Activated T-cell treated with anti-CD3 and anti-CD28 coated beads, Interleukin-2, amount 50 U/mL, for 24 hours (primary cell): ENCODE measurements around the gene UGT3A2.
"Not testable (repeated sequence)": the region's sequence is repeated elsewhere in the genome, so short reads cannot be mapped to it uniquely, and the experiment has no call there.

ENCODE experiments used
- DNase-seq: peaks from one replicate; pipeline ENCODE4 v3.0.0-alpha.2; 2020
- H3K27ac Mint-ChIP-seq: 2 replicates; pipeline ENCODE4 v1.8.0; 2020; ENCODE audit warnings: mild to moderate bottlenecking, mixed read lengths
- H3K27me3 Mint-ChIP-seq: 2 replicates; pipeline ENCODE4 v1.8.0; 2020; ENCODE audit warnings: mixed read lengths
- H3K36me3 Mint-ChIP-seq: 2 replicates; pipeline ENCODE4 v1.8.0; 2020; ENCODE audit warnings: low read depth, mixed read lengths
- H3K4me1 Mint-ChIP-seq: 2 replicates; pipeline ENCODE4 v1.8.0; 2020; ENCODE audit warnings: low read depth, mixed read lengths
- H3K4me3 Mint-ChIP-seq: 2 replicates; pipeline ENCODE4 v1.8.0; 2020; ENCODE audit warnings: mild to moderate bottlenecking, moderate library complexity, mixed read lengths
- H3K9me3 Mint-ChIP-seq: 2 replicates; pipeline ENCODE4 v1.8.0; 2020; ENCODE audit warnings: mixed read lengths

UGT3A2 gene

DNA sequence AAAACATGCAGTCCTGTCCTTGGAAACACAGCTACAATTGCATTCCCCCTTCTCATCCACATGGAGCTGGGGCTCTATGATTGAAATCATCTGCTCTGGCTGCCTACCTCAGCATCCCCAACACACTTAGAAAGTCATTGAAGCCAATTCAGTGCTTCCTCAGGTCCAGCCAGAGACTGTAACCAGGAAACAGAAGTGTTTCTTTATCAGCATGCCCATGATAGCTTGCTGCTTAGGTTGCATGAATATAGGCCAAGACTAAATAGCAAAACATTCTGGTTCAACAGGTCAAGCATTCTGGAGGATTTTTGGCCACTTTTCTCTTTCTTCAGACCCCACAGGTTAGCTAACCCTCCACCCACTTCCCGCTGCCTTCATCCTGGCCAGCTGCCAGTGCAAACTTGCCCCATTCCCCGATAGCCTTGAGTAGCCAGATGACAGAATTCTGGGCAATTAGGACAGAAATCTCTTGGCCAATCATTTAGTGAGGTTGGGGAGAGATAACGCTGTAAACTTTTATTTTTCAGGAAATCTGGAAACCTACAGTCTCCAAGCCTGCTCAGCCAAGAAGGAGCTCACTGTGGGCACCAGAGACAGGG is 32.0 kb downstream of the UGT3A2 start:
- H3K4me3 Mint-ChIP-seq, H3K36me3 Mint-ChIP-seq, DNase-seq, H3K27me3 Mint-ChIP-seq, H3K4me1 Mint-ChIP-seq, H3K9me3 Mint-ChIP-seq, H3K27ac Mint-ChIP-seq: not testable (repeated sequence)

DNA sequence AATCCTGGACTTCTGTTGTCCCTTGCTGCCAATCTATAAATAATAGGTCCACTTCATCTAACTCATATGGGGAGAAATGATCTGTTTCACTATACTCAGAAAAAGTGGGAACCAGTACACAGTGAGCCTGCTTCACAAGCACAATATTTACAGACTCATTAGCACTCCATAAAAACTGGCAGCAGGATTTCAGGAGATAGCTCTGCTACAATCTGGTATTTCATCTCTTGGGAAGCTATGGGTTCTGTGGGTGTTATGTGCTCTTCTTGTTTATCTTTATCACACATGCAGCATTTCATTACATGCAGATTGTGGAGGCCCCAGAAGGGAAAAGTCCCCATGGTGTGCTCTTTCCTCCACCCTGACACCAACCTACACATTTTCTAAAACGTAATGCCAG is 33.2 kb downstream of the UGT3A2 start:
- H3K4me3 Mint-ChIP-seq, result no peak overlapping the region
- H3K36me3 Mint-ChIP-seq, result no peaks in the 10 kb centered on the region
- H3K4me1 Mint-ChIP-seq, result no peaks in the 10 kb centered on the region
- no peaks in the 10 kb centered on the region for H3K9me3 Mint-ChIP-seq
- no peak for DNase-seq
- H3K27ac Mint-ChIP-seq, result no peak overlapping the region
- H3K27me3 Mint-ChIP-seq, result peaks cover 2% of the 10 kb centered on the region

DNA sequence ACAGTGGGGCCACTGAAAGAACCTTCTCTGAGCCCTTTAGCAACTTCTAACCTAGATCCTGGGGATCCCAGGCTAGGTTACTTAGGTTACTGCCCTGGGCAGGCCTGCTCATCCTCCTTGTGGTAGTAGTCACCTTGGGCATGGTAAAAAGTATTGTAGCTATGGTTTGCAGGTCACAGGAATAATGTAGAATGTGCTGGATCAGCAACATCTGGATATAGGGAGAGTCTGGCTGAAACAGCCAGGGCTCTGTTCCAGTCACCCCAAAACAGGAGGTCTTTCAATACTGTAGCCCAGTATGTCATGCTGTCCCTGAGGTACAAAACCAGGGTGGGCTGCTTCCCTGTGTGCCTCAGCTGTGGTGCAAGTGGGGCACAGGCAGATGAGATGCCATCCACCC is 33.6 kb downstream of the UGT3A2 start:
- no peak for DNase-seq
- Mint-ChIP-seq H3K36me3 (no peaks in the 10 kb centered on the region), H3K9me3 (no peaks in the 10 kb centered on the region), H3K27ac (no peak overlapping the region), H3K27me3 (peaks cover 4% of the 10 kb centered on the region), H3K4me1 (no peaks in the 10 kb centered on the region), H3K4me3 (no peak overlapping the region)

DNA sequence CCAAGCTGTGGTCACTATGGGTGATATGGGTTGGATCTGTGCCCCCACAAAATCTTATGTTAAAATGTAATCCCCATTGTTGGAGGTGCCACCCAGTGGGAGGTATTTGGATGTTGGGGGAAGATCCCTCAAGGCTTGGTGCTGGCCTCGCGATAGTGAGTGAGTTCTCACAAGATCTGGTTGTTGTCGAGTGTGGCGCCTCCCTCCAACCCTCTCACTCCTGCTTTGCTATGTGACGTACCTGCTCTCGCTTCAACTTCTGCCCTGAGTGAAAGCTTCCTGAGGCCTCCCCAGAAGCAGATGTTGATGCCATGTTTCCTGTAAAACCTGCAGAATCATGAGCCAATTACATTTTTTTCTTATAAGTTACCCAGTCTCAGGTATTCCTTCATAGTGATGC is 35.5 kb downstream of the UGT3A2 start:
- no peak for DNase-seq
- peaks cover 2% of the 10 kb centered on the region for H3K9me3 Mint-ChIP-seq
- peaks cover 12% of the 10 kb centered on the region for H3K27me3 Mint-ChIP-seq
- no peaks in the 10 kb centered on the region for H3K4me1 Mint-ChIP-seq
- no peak overlapping the region for H3K27ac Mint-ChIP-seq
- no peaks in the 10 kb centered on the region for H3K36me3 Mint-ChIP-seq
- H3K4me3 Mint-ChIP-seq, result no peak overlapping the region

DNA sequence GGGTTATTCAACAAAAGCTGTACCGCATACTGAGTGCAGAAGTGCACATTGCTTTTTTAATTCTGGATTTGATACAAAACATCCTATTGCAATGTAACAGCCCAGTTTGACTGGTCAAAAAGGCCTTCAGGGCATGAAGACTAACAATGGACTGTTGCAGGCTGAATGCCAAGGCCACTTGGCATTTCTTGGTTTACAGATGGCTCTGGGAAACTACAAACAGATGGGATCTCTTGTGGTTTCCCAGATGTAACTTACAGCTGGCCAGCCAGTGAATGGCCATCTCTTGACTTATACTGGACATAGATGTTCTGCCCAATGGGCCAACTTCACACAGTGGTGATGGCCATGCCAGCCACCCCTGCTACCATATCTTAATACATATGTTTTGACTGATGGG is 36.8 kb downstream of the UGT3A2 start:
- H3K36me3 Mint-ChIP-seq, result no peaks in the 10 kb centered on the region
- peaks cover 2% of the 10 kb centered on the region for H3K9me3 Mint-ChIP-seq
- H3K27ac Mint-ChIP-seq, result no peak overlapping the region
- no peaks in the 10 kb centered on the region for H3K4me1 Mint-ChIP-seq
- H3K4me3 Mint-ChIP-seq, result no peak overlapping the region
- H3K27me3 Mint-ChIP-seq, result peaks cover 12% of the 10 kb centered on the region
- DNase-seq, result no peak

DNA sequence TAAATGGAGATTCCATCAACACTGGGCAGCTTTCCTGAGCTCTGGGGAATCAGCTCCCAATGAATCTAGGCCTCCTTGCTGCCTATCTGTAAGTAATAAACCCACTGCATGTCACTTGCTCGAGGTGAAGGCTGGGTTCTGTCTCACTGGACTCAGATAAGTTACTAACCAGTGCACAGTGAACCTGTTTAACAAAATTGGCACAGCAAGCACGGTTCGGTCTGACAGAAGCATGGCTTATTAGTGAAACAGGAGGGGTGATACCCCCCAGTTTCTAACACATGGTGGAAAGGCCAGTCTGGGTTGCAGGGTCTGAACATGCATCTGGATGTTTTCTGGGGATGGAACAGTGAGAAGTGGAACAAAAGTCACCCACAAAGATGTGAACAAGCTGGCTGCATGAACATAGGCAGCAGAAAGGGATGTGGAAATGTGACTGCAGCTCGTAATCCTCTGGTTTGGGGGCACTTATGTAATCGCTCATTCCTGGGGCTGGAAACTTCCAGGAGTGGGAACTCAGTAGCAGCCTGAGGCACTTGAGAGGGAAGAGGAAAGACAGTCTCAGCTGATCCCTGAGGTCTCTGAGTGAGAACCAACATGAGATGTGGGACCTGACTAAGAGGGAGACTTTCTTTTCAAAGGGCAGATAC is 37.7 kb downstream of the UGT3A2 start:
- Mint-ChIP-seq H3K4me1 (no peaks in the 10 kb centered on the region), H3K4me3 (no peak overlapping the region), H3K27me3 (peaks cover 12% of the 10 kb centered on the region), H3K9me3 (peaks cover 2% of the 10 kb centered on the region), H3K36me3 (no peaks in the 10 kb centered on the region), H3K27ac (no peak overlapping the region)
- DNase-seq, result no peak

DNA sequence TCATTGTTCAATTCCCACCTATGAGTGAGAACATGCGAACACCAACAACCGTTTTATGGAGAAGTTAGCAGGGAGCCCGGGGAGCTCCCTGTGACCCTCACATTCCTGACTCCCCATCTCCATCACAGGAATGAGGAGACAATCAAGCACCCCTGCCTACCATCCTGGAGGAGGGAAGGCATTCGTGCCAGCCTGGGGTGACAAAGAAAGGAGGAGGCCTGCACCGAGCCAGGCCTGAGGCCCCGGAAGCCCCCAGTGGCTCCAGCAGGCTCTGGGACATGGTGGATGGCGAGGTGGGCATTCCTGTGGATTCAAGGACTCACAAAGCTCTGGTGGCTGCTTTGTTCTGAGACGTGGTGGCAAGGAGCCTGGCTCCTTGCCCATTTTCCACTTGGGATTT is 39.0 kb downstream of the UGT3A2 start:
- DNase-seq, result no peak
- Mint-ChIP-seq H3K27ac (no peak overlapping the region), H3K36me3 (no peaks in the 10 kb centered on the region), H3K4me3 (no peak overlapping the region), H3K27me3 (peaks cover 12% of the 10 kb centered on the region), H3K9me3 (peaks cover 2% of the 10 kb centered on the region), H3K4me1 (no peaks in the 10 kb centered on the region)

DNA sequence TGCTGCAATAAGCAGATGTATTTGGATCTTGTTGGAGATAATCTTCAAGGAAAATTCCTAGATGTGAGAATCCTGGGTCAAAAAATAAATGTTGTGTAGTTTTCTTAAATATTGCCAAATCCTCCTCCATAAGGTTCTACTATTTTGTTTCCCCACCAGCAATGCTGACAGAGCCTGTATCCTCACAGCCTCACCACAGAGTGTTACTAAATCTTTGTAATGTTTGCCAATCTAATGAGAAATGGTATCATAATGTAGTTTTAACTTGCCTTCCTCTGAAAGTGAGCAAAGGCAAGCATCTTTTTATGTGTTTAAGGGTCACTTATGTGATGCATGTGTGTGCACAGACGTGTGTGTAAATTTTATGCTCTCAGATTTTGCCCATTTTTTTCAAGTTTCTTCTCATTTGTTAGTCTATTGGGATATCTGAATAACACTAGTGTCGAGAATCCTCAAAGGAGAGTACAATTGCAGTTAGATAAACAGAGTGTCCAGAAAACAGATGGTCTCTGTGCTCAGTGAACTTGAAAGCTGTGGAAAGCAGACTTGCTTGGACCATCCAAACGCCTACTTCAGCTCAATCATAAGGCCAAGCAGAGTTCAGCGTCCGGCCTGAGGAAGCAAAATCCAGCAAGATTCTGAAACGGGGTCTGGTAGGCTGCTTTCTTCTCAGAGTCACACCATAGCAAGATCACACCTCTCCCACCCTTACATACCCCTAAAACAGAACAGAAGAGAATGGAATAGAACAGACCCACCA is 39.8 kb downstream of the UGT3A2 start:
- H3K9me3 Mint-ChIP-seq, result peaks cover 2% of the 10 kb centered on the region
- H3K27ac Mint-ChIP-seq, result no peak overlapping the region
- no peaks in the 10 kb centered on the region for H3K4me1 Mint-ChIP-seq
- DNase-seq, result no peak
- H3K36me3 Mint-ChIP-seq, result no peaks in the 10 kb centered on the region
- H3K27me3 Mint-ChIP-seq, result peaks cover 12% of the 10 kb centered on the region
- no peak overlapping the region for H3K4me3 Mint-ChIP-seq

DNA sequence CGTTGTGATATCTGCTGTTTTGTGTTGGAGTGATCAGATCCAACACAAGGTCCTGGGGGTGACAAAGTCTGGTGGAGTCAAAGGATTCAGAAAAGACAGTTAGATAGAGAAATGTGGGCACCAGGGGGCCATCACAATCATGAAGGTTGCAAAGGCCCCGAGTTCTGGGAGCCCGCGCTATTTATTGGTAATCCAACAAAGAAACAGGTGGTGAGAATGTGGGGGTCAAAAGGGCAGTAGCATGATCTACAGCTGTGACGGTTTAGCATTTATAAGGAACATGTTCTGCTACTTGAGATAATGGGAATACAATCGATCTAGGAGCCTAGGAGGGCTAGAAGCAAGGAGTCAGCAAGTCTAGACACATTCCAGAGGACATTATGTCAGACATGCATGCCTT is 44.4 kb downstream of the UGT3A2 start:
- not testable (repeated sequence) for H3K27ac Mint-ChIP-seq, DNase-seq, H3K36me3 Mint-ChIP-seq, H3K4me3 Mint-ChIP-seq, H3K9me3 Mint-ChIP-seq, H3K27me3 Mint-ChIP-seq, H3K4me1 Mint-ChIP-seq

DNA sequence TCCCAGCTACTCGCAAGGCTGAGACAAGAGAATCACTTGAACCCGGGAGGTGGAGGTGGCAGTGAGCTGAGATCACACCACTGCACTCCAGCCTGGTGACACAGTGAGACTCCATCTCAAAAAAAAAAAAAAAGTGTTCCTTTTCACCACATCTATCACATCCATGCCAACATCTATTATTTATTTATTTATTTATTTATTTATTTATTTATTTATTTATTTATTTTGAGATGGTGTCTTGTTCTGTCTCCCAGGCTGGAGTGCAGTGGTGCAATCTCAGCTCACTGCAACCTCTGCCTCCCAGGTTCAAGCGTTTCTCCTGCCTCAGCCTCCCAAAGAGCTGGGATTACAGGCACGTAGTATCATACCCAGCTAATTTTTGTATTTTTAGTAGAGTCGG is 47.1 kb downstream of the UGT3A2 start:
- not testable (repeated sequence) for H3K4me1 Mint-ChIP-seq, H3K27ac Mint-ChIP-seq, H3K4me3 Mint-ChIP-seq, DNase-seq, H3K9me3 Mint-ChIP-seq, H3K27me3 Mint-ChIP-seq, H3K36me3 Mint-ChIP-seq

DNA sequence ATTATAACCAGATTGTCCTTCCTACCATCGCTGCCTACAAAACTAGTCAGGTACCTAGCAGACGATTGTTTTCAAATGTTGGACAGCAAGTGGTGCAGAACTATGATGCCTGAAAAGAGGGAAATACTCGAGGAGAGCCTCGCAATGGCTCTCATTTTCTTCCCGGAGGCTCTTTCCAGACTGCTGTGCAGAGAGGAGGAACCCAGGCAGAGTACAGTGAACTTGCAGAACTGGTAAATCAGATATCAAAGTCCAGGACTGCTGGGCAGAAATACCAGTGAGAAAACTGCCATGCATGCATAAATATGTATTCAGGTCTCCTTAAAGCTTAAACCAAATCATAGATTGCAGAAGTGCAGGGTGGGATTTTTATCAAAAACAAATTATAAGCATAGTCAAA is 49.1 kb downstream of the UGT3A2 start:
- Mint-ChIP-seq H3K27ac (no peak overlapping the region), H3K36me3 (peaks cover 3% of the 10 kb centered on the region), H3K9me3 (peaks cover 15% of the 10 kb centered on the region), H3K27me3 (no peaks in the 10 kb centered on the region), H3K4me3 (no peak overlapping the region), H3K4me1 (no peaks in the 10 kb centered on the region)
- no peak for DNase-seq

DNA sequence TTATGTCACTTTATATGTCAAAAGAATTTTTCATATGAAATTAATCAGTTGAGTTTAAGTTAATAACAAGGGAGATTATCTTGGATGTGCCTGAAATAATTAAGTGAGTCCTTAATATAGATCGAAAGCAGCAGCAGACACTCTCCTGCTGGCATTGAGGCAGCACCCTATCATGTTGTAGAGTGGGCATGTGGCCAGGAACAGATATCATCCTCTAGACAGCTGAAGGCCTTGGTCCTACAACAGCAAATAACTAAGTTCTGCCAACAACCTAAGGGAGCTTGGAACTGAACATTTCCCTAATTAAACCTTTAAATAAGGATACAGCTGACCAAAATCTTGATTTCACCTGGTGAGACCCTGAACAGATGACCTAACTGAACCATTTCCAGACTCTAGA is 49.7 kb downstream of the UGT3A2 start:
- Mint-ChIP-seq H3K4me1 (no peaks in the 10 kb centered on the region), H3K36me3 (peaks cover 3% of the 10 kb centered on the region), H3K27me3 (no peaks in the 10 kb centered on the region), H3K4me3 (no peak overlapping the region), H3K27ac (no peak overlapping the region), H3K9me3 (peaks cover 15% of the 10 kb centered on the region)
- no peak for DNase-seq

DNA sequence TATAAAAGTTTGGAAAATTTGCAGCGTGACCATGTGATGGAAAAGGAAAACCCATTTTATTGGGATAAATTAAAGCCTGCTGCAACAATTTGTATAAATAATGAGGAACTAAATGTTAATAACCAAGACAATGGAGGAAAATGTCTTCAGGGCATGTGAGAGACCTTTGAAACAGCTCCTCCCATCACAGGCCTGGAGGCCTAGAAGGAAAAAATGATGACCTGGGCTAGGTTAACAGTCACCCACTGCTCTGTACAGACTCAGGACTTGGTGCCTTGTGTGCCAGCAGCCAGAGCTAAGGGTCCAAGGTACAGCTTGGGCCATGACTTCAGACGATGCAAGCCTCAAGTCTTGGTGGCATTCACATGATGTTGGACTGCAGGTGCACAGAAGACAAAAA is 53.5 kb downstream of the UGT3A2 start:
- Mint-ChIP-seq H3K9me3 (peaks cover 19% of the 10 kb centered on the region), H3K36me3 (peaks cover 3% of the 10 kb centered on the region), H3K27ac (no peak overlapping the region), H3K4me1 (no peaks in the 10 kb centered on the region), H3K4me3 (no peak overlapping the region), H3K27me3 (no peaks in the 10 kb centered on the region)
- no peak for DNase-seq

DNA sequence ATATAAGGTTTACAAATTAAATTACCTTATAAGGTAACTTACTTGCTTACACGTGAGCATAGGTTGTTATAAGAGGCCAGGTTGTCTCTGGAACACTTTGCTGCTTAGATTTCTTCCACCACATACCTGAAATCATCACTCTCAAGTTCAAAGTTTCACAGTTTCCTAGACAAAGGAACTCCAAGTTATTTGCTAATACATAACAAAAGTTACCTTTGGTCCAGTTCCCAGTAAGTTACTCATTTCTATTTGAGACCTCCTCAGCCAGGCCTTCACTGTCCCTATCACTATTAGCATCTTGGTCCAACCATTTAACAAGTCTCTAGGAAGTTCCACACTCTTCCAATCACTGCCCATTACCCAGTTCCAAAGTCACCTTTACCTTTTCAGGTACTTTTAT is 57.0 kb downstream of the UGT3A2 start:
- no peak for DNase-seq
- no peak overlapping the region for H3K4me3 Mint-ChIP-seq

DNA sequence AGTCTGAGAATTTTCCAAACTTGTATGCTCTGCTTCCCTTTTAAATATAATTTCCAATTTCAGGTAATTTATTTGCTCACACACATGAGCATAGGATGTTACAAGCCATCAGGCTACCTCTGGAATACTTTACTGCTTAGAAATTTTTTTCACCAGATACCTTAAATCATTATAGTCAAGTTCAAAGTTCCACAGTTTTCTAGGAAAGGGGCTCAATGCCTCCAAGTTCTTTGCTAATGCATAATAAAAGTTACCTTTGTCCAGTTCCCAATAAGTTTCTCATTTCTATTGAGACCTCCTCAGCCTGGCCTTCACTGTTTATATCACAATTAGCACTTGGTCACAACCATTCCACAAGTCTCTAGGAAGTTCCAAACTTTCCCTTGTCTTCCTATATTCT is 59.3 kb downstream of the UGT3A2 start:
- peaks cover 4% of the 10 kb centered on the region for H3K27me3 Mint-ChIP-seq
- no peaks in the 10 kb centered on the region for H3K4me1 Mint-ChIP-seq
- H3K36me3 Mint-ChIP-seq, result no peaks in the 10 kb centered on the region
- DNase-seq, result no peak
- no peak overlapping the region for H3K4me3 Mint-ChIP-seq
- H3K9me3 Mint-ChIP-seq, result peaks cover 5% of the 10 kb centered on the region
- no peak overlapping the region for H3K27ac Mint-ChIP-seq

More for the DNA sequence above, 57.0 kb downstream of the UGT3A2 start:
- Mint-ChIP-seq H3K36me3 (no peaks in the 10 kb centered on the region), H3K4me1 (no peaks in the 10 kb centered on the region), H3K27me3 (no peaks in the 10 kb centered on the region), H3K27ac (no peak overlapping the region), H3K9me3 (peaks cover 16% of the 10 kb centered on the region)
